IMR-90 (cell line): ENCODE results near the gene THSD7B. TPM values are rescaled to one million over a fixed set of nuclear protein-coding genes. Genes with fewer than 3 reads are reported as not detected.

Experiments
- ATAC-seq: fragments of 200-7000 bp; cut with Tn5 transposase; 2 replicates; pipeline ENCODE4 v1.9.1; 2020; ENCODE audit warnings: low read depth, mild to moderate bottlenecking, moderate library complexity
- BruUV-seq: library from RNA; stranded (reverse); fragments of 400-500 nt; replicated peaks from 2 replicates; lab custom pipeline; 2021; lab: Mats Ljungman, UMichigan
- CTCF ChIA-PET: fragments of 300-600 bp; formaldehyde crosslinking; extraction: SDS; loops from one replicate; lab custom pipeline; 2021; ENCODE audit warnings: antibody characterized with exemption; lab: Yijun Ruan, JAX
- POLR2A ChIA-PET: fragments of 300-600 bp; sonication (Branson Sonifier 250); formaldehyde crosslinking; loops from one replicate; lab custom pipeline; 2022; ENCODE audit warnings: antibody characterized with exemption; ENCODE audit not compliant: unreplicated experiment; lab: Charles Lee
- DNase-seq: peaks from one replicate; pipeline ENCODE4 v3.0.0; 2013
- H2AFZ ChIP-seq: replicated peaks from 2 replicates; pipeline ENCODE3; 2013; ENCODE audit warnings: low read length, mild to moderate bottlenecking; ENCODE audit not compliant: poor library complexity
- H2AK5ac ChIP-seq: 2 replicates; pipeline ENCODE4 v1.6.1; 2013; ENCODE audit warnings: low read depth, low read length, inconsistent platforms
- H2AK9ac ChIP-seq: replicated peaks from 2 replicates; pipeline ENCODE3; 2013; ENCODE audit warnings: mild to moderate bottlenecking, low read depth, low read length, moderate library complexity; ENCODE audit not compliant: poor library complexity
- H2BK120ac ChIP-seq: 2 replicates; pipeline ENCODE4 v1.6.1; 2013; ENCODE audit warnings: low read depth, low read length, inconsistent platforms
- H2BK15ac ChIP-seq: 3 replicates; pipeline ENCODE4 v1.6.1; 2013; ENCODE audit warnings: low read depth, low read length, inconsistent platforms
- H2BK20ac ChIP-seq: 2 replicates; pipeline ENCODE4 v1.6.1; 2013; ENCODE audit warnings: low read depth, mild to moderate bottlenecking, inconsistent platforms, low read length, moderate library complexity
- H2BK5ac ChIP-seq: 2 replicates; pipeline ENCODE4 v1.6.1; 2013; ENCODE audit warnings: mild to moderate bottlenecking, low read depth, low read length, inconsistent platforms; ENCODE audit not compliant: poor library complexity, severe bottlenecking
- H3K14ac ChIP-seq: replicated peaks from 2 replicates; pipeline ENCODE4 v1.6.1; 2013; ENCODE audit warnings: low read depth, low read length, inconsistent platforms
- H3K18ac ChIP-seq: 2 replicates; pipeline ENCODE4 v1.6.1; 2013; ENCODE audit warnings: low read depth, low read length, control low read depth
- H3K23ac ChIP-seq: 2 replicates; pipeline ENCODE4 v1.6.1; 2013; ENCODE audit warnings: low read depth, low read length, inconsistent platforms
- H3K27ac ChIP-seq: 2 replicates; pipeline ENCODE4 v1.5.1; 2013; ENCODE audit warnings: mild to moderate bottlenecking, control low read depth, low read length; ENCODE audit not compliant: insufficient read depth
- H3K27me3 ChIP-seq: 2 replicates; pipeline ENCODE4 v1.6.1; 2013; ENCODE audit warnings: low read length; ENCODE audit not compliant: control insufficient read depth, insufficient read depth
- H3K36me3 ChIP-seq: 2 replicates; pipeline ENCODE4 v1.6.1; 2013; ENCODE audit warnings: low read length, mixed read lengths; ENCODE audit not compliant: control insufficient read depth, insufficient read depth
- H3K4ac ChIP-seq: 2 replicates; pipeline ENCODE4 v1.6.1; 2013; ENCODE audit warnings: low read depth, low read length, inconsistent platforms
- H3K4me1 ChIP-seq: 2 replicates; pipeline ENCODE4 v1.6.1; 2013; ENCODE audit warnings: low read length, mixed read lengths; ENCODE audit not compliant: control insufficient read depth, insufficient read depth
- H3K4me2 ChIP-seq: 2 replicates; pipeline ENCODE4 v1.6.1; 2013; ENCODE audit warnings: low read depth, mild to moderate bottlenecking, control low read depth, low read length, moderate library complexity
- H3K4me3 ChIP-seq: 2 replicates; pipeline ENCODE4 v1.5.1; 2013; ENCODE audit warnings: low read depth, mild to moderate bottlenecking, control low read depth, low read length, moderate library complexity; ENCODE audit not compliant: insufficient read depth
- H3K56ac ChIP-seq: 2 replicates; pipeline ENCODE4 v1.6.1; 2013; ENCODE audit warnings: low read length, inconsistent platforms; ENCODE audit not compliant: insufficient read depth; ENCODE audit errors: extremely low read depth
- H3K79me1 ChIP-seq, 2 experiments: 2 replicates each; pipeline ENCODE4 v1.6.1; 2013; ENCODE audit warnings: low read length in 2 of 2, inconsistent platforms in 1 of 2, low read depth in 1 of 2
- H3K9ac ChIP-seq: 2 replicates; pipeline ENCODE4 v1.6.1; 2013; ENCODE audit warnings: low read depth, low read length, control low read depth
- H3K9me1 ChIP-seq: 2 replicates; pipeline ENCODE4 v1.6.1; 2013; ENCODE audit warnings: low read length, inconsistent platforms; ENCODE audit not compliant: insufficient read depth
- H3K9me3 ChIP-seq: 2 replicates; pipeline ENCODE4 v1.6.1; 2013; ENCODE audit warnings: low read length; ENCODE audit not compliant: control insufficient read depth, insufficient read depth
- H4K20me1 ChIP-seq: 2 replicates; pipeline ENCODE4 v1.6.1; 2013; ENCODE audit warnings: low read length, inconsistent platforms; ENCODE audit not compliant: insufficient read depth
- H4K5ac ChIP-seq: 2 replicates; pipeline ENCODE4 v1.6.1; 2013; ENCODE audit warnings: mild to moderate bottlenecking, low read depth, low read length, control low read depth
- H4K8ac ChIP-seq, 2 experiments: 2 replicates each; pipeline ENCODE4 v1.6.1; 2013; ENCODE audit warnings: low read depth in 2 of 2, low read length in 2 of 2, control low read depth in 1 of 2, inconsistent platforms in 1 of 2
- H4K91ac ChIP-seq: 2 replicates; pipeline ENCODE4 v1.6.1; 2013; ENCODE audit warnings: low read depth, low read length, inconsistent platforms; ENCODE audit not compliant: insufficient read depth
- CEBPB ChIP-seq: IDR thresholded peaks from 2 replicates; pipeline ENCODE4 v1.6.1; 2012; ENCODE audit warnings: low read depth, low read length, improper control_type of control experiment
- CHD1 ChIP-seq: IDR thresholded peaks from 2 replicates; pipeline ENCODE4 v1.6.1; 2012; ENCODE audit warnings: low read depth, low read length, improper control_type of control experiment
- MAFK ChIP-seq: IDR thresholded peaks from 2 replicates; pipeline ENCODE4 v1.6.1; 2012; ENCODE audit warnings: low read depth, low read length, improper control_type of control experiment
- MAZ ChIP-seq: IDR thresholded peaks from 2 replicates; pipeline ENCODE4 v1.6.1; 2012; ENCODE audit warnings: low read depth, mild to moderate bottlenecking, low read length, improper control_type of control experiment, moderate library complexity, borderline replicate concordance
- MXI1 ChIP-seq: IDR thresholded peaks from 2 replicates; pipeline ENCODE4 v1.6.1; 2012; ENCODE audit warnings: low read depth, mild to moderate bottlenecking, low read length, moderate library complexity, borderline replicate concordance
- NFE2L2 ChIP-seq: fragments of 150-350 bp; IDR thresholded peaks from 2 replicates; pipeline ENCODE4 v1.6.1; 2016; ENCODE audit warnings: low read depth, mild to moderate bottlenecking, low read length
- RAD21 ChIP-seq: IDR thresholded peaks from 2 replicates; pipeline ENCODE4 v1.6.1; 2012; ENCODE audit warnings: low read length, improper control_type of control experiment
- RFX5 ChIP-seq: IDR thresholded peaks from 2 replicates; pipeline ENCODE4 v1.8.0; 2012; ENCODE audit warnings: low read depth, mild to moderate bottlenecking, low read length, moderate library complexity
- SMC3 ChIP-seq: fragments of 150-350 bp; IDR thresholded peaks from 2 replicates; pipeline ENCODE4 v1.6.1; 2016; ENCODE audit warnings: low read depth, mild to moderate bottlenecking, antibody characterized with exemption, low read length, moderate library complexity
- WGBS, 2 experiments: methylation state at CpG; one replicate each; pipeline versions ENCODE4 v1.1.5 to v1.1.7; 2013; ENCODE audit warnings: missing lambda C conversion rate in 2 of 2; ENCODE audit not compliant: insufficient read length in 1 of 2; ENCODE audit errors: extremely low coverage in 2 of 2; 5-methylcytosine and 5-hydroxymethylcytosine counted together
- dilution Hi-C: fragments of 300-500 bp; cut with HindIII; formaldehyde crosslinking; loops from one replicate; pipeline ENCODE4 v1.14.3; 2018; ENCODE audit warnings: low sequenced_read_pairs; ENCODE audit not compliant: unreplicated experiment
- in situ Hi-C: fragments of 300-500 bp; cut with MboI; formaldehyde crosslinking; loops from 3 replicates; pipeline ENCODE4 v1.14.3; 2019; ENCODE audit warnings: low sequenced_read_pairs, inconsistent platforms, mixed read lengths
- intact Hi-C: fragments of 100-400 bp; cut with micrococcal nuclease; formaldehyde crosslinking; loops from 2 replicates; pipeline ENCODE4 v1.10.0; 2022
- polyA plus RNA-seq, 3 experiments: library from polyadenylated mRNA; depleted of rRNA; stranded (reverse); fragments of >200 nt; gene quantifications; 2 replicates each; pipeline ENCODE4 v1.2.3, GENCODE V29; 2012; ENCODE audit warnings: low replicate concordance in 1 of 3
- total RNA-seq: library from RNA; depleted of rRNA; stranded (reverse); fragments of >200 nt; gene quantifications from 2 replicates; pipeline ENCODE4 v1.2.3, GENCODE V29; 2012
- TF ChIP-seq, protein P1 (sequence below): fragments of 150-350 bp; IDR thresholded peaks from 2 replicates; pipeline ENCODE4 v1.6.1; 2016; ENCODE audit warnings: low read depth, mild to moderate bottlenecking, low read length, moderate library complexity, borderline replicate concordance
- TF ChIP-seq, protein P2 (sequence below): fragments of 150-350 bp; IDR thresholded peaks from 2 replicates; pipeline ENCODE4 v1.6.1; 2017; ENCODE audit warnings: mild to moderate bottlenecking, antibody characterized with exemption, low read length, low read depth

Gene THSD7B
- total and polyA plus RNA-seq, 2 of the 4 experiments (the other 2 are of a cell fraction): not detected

DNA sequence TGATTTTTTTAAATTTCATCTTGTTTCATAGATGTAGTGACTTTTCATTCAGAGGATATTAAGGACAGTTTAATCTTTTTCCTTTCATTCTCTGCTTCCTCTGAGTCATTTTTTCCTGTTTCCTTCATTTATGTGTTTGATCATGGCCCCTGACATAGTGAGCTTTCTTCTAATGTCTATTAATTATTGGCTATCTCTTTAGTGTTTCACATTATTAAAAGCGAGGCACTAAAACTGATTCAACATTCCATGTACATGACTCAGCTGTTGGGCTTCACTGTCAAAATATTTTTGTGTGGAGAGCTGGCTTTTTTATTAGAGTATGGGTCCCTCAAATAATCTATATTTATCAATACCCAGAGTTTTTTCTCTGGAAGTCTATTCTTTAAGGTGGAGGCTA is 125.8 kb downstream of the THSD7B start:
- ChIA-PET CTCF (interaction anchor here (0.6 kb wide), 1 partner anchor 46 kb away, joined by 4 read pairs; no protein-coding TSS in a partner anchor), POLR2A (no interaction called here)
- Histone ChIP-seq H3K56ac (no peak overlapping the region), H4K91ac (no peak overlapping the region), H3K9me3 (peaks cover 8% of the 10 kb centered on the region; the same call in 1 of the 2 replicates), H2BK120ac (no peak overlapping the region), H2AK5ac (no peak overlapping the region), H4K20me1 (no peaks in the 10 kb centered on the region), H2BK15ac (no peak overlapping the region), H4K8ac (no peak overlapping the region), H3K36me3 (no peaks in the 10 kb centered on the region), H4K5ac (no peak overlapping the region), H3K18ac (no peak overlapping the region), H2AK9ac (no peak overlapping the region), H3K27ac (no peak overlapping the region), H3K4me3 (no peak overlapping the region), H3K4me1 (no peaks in the 10 kb centered on the region), H2BK20ac (no peak overlapping the region), H3K27me3 (no peaks in the 10 kb centered on the region), H3K4me2 (no peak overlapping the region), H3K79me1 (no peaks in the 10 kb centered on the region), H3K23ac (no peak overlapping the region), H3K4ac (no peak overlapping the region), H3K9me1 (no peaks in the 10 kb centered on the region), H3K9ac (no peak overlapping the region), H3K14ac (no peak overlapping the region), H2AFZ (no peak overlapping the region), H2BK5ac (no peak overlapping the region)
- ATAC-seq (no peak), DNase-seq (no peak)
- in situ Hi-C loops (no loop called here), intact Hi-C loops (no loop called here), dilution Hi-C loops (no loop called here)
- TF ChIP-seq MXI1 (no peak), MAFK (no peak), RAD21 (no peak), RFX5 (no peak), CHD1 (no peak), NFE2L2 (no peak), MAZ (no peak), CEBPB (no peak), SMC3 (no peak)
- TF ChIP-seq, protein P1, sequence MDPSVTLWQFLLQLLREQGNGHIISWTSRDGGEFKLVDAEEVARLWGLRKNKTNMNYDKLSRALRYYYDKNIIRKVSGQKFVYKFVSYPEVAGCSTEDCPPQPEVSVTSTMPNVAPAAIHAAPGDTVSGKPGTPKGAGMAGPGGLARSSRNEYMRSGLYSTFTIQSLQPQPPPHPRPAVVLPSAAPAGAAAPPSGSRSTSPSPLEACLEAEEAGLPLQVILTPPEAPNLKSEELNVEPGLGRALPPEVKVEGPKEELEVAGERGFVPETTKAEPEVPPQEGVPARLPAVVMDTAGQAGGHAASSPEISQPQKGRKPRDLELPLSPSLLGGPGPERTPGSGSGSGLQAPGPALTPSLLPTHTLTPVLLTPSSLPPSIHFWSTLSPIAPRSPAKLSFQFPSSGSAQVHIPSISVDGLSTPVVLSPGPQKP: no peak
- TF ChIP-seq, protein P2, sequence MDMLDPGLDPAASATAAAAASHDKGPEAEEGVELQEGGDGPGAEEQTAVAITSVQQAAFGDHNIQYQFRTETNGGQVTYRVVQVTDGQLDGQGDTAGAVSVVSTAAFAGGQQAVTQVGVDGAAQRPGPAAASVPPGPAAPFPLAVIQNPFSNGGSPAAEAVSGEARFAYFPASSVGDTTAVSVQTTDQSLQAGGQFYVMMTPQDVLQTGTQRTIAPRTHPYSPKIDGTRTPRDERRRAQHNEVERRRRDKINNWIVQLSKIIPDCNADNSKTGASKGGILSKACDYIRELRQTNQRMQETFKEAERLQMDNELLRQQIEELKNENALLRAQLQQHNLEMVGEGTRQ: no peak
- no TSS peak for BruUV-seq
- no CpG with 5 or more reads among the region's 1 CpG for WGBS, 2 experiments
